GM13977 (cell line): ENCODE data around the gene MYPOP.
A peak's percentile ranks its signal among the peaks of the same experiment; 100 is the strongest.

ENCODE experiments used
- DNase-seq: peaks from one replicate; pipeline ENCODE4 v3.0.0; 2012; ENCODE audit warnings: low spot score
- CTCF ChIP-seq: IDR thresholded peaks from 2 replicates; pipeline ENCODE4 v1.5.1; 2012; ENCODE audit warnings: mild to moderate bottlenecking, control low read depth; ENCODE audit not compliant: insufficient read depth; ENCODE audit errors: extremely low read depth, missing control alignments
- in situ Hi-C: fragments of 300-500 bp; cut with MboI; formaldehyde crosslinking; loops from one replicate; pipeline ENCODE4 v1.12.0; 2022; ENCODE audit warnings: low sequenced_read_pairs, low pct_unique_long_range_greater_than_20kb, mixed read lengths, inconsistent platforms; ENCODE audit not compliant: unreplicated experiment

The MYPOP gene

GRCh38 chr19:45883881-45884681 lies 18.3 kb downstream of the MYPOP start:
- DNase-seq = no peak
- in situ Hi-C loops = no loop called here
- TF ChIP-seq CTCF = no peak

GRCh38 chr19:45883586-45883880 lies 18.9 kb downstream of the MYPOP start:
- in situ Hi-C loops = no loop called here
- no peak for DNase-seq
- TF ChIP-seq CTCF = no peak

GRCh38 chr19:45882652-45883585 lies 19.5 kb downstream of the MYPOP start:
- peak; percentile 93 for DNase-seq
- in situ Hi-C loops = no loop called here
- TF ChIP-seq CTCF = peak; percentile 100

- in situ Hi-C loops = no loop called here
- no peak for TF ChIP-seq CTCF
- no peak for DNase-seq
These were observed 20.4 kb downstream of the MYPOP start for GRCh38 chr19:45881909-45882528.

GRCh38 chr19:45881082-45881908 lies 21.1 kb downstream of the MYPOP start:
- no peak for DNase-seq
- no peak for TF ChIP-seq CTCF
- in situ Hi-C loops = no loop called here

GRCh38 chr19:45879971-45880370 lies 22.4 kb downstream of the MYPOP start:
- in situ Hi-C loops = no loop called here
- DNase-seq = no peak
- no peak for TF ChIP-seq CTCF
